Measurements from ENCODE around the gene CTXND1.

CTXND1 gene

DNA sequence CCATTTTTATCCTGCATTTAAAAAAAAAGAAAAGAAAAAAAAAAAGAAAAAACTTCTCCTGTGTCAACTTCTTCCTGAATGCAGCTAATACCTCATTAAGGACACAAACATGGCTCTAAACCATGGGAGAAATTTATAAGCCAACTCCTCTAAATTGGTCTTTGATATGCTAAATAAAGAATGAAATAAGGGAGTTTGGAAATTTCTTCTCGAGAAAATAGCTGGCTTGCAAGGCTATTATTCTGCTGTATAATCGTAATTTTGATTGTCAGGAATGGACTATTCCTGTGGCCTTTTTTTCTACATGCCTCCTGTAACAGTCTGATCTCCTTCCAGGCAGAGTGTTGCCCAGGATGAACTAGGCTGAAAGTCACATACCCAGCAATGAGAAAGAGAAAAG, 20.6 kb downstream of the CTXND1 start:
- TF ChIP-seq, protein P1, sequence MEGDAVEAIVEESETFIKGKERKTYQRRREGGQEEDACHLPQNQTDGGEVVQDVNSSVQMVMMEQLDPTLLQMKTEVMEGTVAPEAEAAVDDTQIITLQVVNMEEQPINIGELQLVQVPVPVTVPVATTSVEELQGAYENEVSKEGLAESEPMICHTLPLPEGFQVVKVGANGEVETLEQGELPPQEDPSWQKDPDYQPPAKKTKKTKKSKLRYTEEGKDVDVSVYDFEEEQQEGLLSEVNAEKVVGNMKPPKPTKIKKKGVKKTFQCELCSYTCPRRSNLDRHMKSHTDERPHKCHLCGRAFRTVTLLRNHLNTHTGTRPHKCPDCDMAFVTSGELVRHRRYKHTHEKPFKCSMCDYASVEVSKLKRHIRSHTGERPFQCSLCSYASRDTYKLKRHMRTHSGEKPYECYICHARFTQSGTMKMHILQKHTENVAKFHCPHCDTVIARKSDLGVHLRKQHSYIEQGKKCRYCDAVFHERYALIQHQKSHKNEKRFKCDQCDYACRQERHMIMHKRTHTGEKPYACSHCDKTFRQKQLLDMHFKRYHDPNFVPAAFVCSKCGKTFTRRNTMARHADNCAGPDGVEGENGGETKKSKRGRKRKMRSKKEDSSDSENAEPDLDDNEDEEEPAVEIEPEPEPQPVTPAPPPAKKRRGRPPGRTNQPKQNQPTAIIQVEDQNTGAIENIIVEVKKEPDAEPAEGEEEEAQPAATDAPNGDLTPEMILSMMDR (IDR thresholded peaks at IDR 0.05; ENCODE audit: borderline replicate concordance, insufficient read depth, low read depth, low read length): no peak
- no peak overlapping the region for H3K4me3 ChIP-seq (ENCODE audit: low read depth, low read length)

GRCh38 chr15:80228959-80229610, 22.9 kb downstream of the CTXND1 start:
- no peak overlapping the region for H3K4me3 ChIP-seq (ENCODE audit: low read depth, low read length)
- TF ChIP-seq, protein P1 (IDR thresholded peaks at IDR 0.05; ENCODE audit: borderline replicate concordance, insufficient read depth, low read depth, low read length): no peak

DNA sequence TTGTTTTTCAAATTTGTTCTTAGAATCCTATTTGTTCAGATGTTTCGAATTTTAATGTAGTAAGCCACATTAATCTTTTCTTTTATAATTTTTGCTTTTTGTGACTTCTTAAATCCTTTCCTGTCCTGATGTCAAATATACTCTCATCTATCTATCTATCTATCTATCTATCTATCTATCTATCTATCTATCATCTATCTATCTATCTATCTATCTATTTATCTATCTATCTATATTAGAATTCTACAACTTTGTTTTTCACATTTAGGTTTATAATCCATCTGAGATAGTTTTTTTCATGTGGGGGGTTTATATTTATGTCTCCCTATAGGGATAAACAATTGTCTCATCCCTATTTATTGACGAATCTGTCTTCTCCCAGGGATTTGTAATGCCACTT, 32.1 kb downstream of the CTXND1 start:
- TF ChIP-seq, protein P1 (IDR thresholded peaks at IDR 0.05; ENCODE audit: borderline replicate concordance, insufficient read depth, low read depth, low read length): no peak
- H3K4me3 ChIP-seq (ENCODE audit: low read depth, low read length): no peak overlapping the region

- TF ChIP-seq, protein P1 (IDR thresholded peaks at IDR 0.05; ENCODE audit: borderline replicate concordance, insufficient read depth, low read depth, low read length): no peak
- no peak overlapping the region for H3K4me3 ChIP-seq (ENCODE audit: low read depth, low read length)
Measured at GRCh38 chr15:80217327-80217900, 34.6 kb downstream of the CTXND1 start.

DNA sequence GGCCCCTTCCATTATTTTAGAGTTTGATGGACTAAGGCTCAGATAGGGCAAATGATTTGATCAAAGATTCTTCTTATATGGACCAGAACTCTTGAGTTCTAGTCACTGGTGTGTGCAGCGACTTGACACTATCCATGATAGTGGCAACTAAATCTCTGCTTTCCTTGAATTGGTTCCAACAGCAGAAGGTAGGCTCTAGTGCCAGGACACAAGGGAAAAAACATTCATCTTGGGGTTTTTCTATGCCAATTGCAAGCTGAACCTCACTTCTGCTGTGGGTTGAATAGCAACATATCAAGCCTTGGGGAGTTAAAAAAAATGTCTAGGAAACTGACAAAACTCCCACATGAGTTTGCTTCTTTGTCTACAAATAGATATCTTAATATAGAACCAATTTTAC, 35.1 kb downstream of the CTXND1 start:
- H3K4me3 ChIP-seq (ENCODE audit: low read depth, low read length): no peak overlapping the region
- TF ChIP-seq, protein P1 (IDR thresholded peaks at IDR 0.05; ENCODE audit: borderline replicate concordance, insufficient read depth, low read depth, low read length): no peak

- TF ChIP-seq, protein P1 (IDR thresholded peaks at IDR 0.05; ENCODE audit: borderline replicate concordance, insufficient read depth, low read depth, low read length): no peak
- H3K4me3 ChIP-seq (ENCODE audit: low read depth, low read length): no peak overlapping the region
Measured at GRCh38 chr15:80216141-80216540, 35.9 kb downstream of the CTXND1 start.

GRCh38 chr15:80214910-80215309, 37.1 kb downstream of the CTXND1 start:
- TF ChIP-seq, protein P1 (IDR thresholded peaks at IDR 0.05; ENCODE audit: borderline replicate concordance, insufficient read depth, low read depth, low read length): no peak
- no peak overlapping the region for H3K4me3 ChIP-seq (ENCODE audit: low read depth, low read length)

All from GM12875 (cell line).